Ammon's horn (tissue), 1 donor: Measurements from ENCODE around the gene IL17B.

Experiments used
- DNase-seq: peaks from one replicate; pipeline ENCODE4 v3.0.0-alpha.2; 2016; ENCODE audit warnings: low spot score

Gene IL17B

DNA sequence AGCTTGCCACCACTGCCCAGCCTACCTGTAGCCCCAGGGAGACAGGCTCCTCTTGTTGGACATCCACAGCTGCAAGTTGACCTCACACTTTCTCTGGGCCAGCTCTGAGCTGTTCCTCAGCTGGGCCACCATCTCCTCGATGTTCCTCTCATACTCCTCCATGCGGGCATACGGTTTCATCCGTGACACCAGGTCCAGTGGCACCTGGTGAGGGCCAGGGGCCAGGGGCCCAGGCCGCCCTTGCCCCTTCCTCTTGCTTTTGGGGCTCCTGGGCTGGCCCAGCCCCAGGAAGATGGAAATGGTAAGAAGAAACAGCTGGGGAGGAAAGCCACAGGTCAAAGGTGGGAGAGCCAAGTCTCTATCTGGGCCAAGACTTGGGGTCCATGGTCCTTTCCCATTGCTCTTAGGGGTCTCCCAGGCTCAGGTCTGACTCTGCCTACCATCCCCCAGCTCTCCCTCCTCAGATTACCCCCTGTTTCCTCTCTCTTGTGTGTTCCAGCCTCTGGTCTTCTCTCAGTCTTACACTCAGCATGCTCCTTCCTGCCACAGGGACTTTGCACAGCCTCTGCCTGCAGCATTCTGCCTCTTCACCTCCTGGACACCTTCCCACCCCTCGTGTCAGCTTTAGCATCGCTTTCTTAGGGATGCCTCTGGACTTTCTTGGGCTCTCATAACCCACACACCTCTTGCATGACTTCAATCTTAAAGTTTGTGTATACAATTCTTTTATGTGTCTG lies 2.2 kb downstream of the IL17B start:
- DNase-seq = no peak

DNA sequence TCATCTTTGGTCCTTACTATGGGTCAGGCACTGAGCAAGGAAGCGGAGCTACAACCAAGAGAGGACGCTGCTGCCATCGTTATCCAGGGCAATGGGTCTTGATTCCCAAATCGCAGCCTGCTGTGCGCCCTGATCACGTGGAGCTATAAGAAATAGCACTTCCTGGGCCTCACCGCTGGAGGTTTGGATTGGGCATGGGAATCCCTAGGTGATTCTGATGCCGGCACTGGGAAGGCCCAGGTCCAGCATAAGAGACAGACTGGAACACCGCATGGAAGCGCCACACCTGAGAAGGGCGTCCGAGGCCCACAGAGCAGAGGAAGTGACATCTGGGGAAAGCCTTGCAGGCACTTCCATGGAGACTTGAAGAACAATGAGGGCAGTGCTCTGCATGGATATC lies 3.0 kb downstream of the IL17B start:
- no peak for DNase-seq

DNA sequence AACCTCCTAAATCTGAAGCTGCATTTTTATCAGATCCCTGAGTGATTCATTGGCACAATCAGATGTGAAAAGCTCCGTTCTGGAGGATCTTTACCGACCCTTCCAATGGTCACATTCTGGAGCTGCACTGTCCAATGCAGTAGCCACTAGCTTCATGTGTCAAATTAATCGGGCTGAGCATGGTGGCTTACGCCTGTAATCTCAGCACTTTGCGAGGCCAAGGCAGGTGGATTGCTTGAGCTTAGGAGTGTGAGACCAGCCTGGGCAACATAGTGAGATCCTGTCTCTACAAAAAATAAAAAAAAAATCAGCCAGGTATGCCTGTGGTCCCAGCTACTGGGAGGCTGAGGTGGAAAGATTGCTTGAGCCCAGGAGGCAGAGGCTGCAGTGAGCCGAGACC lies 3.7 kb downstream of the IL17B start:
- DNase-seq = no peak

DNA sequence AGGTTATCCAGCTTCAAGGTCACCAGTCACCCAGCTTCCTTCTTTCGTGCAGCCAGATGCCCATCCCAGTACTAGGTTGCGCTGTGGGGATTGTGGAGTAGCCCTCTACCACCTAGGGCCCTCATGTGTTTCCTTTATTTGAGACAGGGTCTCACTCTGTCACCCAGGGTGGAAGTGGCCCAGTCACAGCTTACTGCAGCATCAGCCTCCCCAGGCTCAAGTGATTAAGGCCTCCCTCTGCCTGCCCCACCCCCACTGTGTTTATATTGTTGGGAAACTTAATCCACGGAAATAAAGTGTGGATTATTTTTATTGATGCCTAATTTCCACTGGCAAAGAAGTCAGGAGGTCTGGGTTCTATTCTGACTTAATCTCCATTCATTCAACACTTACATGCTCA lies 4.3 kb downstream of the IL17B start:
- no peak for DNase-seq

DNA sequence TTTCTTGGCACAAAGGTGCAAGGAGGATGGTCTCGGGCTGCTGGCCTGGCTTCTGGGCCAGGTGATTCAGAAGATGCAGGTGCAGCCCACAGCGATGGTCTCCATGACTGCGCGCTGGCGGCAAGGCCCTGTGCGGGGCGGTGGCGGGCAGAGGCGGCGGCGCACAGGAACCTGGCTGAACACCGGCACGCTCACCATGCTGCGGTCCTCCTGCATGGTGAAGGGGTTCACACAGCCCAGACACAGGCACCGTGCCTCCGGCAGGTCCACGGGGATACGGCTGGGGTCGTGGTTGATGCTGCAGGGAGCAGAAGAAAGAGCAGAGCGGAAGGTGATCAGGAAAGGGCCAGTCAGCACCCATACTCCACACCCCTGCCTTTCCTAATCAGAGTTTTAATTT lies 4.8 kb downstream of the IL17B start:
- DNase-seq = no peak

DNA sequence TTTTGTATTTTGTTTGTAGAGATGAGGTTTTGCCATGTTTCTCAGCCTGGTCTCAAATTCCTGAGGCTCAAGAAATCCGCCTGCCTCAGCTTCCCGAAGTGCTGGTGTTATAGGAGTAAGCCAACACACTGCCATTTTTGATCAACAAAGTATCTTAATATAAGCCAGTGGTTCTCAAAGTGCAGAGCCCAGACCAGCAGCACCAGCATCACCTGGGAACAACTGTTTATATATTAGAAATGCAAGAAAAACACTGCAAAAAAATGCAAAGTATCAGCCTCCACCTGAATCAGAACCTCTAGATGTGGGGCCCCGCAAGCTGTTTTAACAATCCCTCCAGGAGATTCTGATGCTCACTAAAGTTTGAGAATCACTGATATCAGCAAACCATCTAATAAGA lies 6.2 kb downstream of the IL17B start:
- no peak for DNase-seq

DNA sequence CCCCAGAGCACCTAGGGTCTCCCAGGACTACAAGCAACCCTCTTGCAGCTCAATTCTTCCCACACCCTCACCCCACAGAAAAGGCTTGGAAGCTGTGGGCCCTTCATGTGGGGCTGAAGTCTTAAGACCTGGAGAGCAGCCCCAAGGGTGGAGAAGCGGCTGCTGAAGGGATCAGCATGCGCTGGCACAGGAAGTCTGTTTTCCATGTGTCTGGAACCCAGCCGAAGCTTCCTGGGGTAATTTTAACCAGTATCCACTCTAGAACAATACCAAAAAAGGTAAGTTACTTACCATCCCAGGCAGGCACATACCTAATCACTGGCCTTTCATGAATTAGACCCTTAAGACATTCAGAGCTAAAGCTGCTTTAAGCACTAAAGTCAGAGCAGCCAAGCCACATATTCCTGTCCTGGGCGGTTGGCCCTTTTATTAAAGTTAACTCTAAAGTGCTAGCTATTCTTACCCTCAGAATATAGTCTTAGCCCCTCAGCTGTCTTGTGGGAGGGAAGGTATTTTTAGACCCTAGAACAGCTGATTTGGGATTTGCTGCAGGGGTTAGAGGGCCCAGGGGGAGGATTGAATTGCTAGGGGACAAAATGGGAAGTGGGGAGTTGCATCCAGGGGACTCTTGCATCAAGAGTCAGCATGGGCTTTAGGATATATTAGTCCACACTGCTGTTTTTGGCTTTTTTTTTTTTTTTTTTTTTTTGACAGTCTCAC lies 6.9 kb downstream of the IL17B start:
- no peak for DNase-seq

DNA sequence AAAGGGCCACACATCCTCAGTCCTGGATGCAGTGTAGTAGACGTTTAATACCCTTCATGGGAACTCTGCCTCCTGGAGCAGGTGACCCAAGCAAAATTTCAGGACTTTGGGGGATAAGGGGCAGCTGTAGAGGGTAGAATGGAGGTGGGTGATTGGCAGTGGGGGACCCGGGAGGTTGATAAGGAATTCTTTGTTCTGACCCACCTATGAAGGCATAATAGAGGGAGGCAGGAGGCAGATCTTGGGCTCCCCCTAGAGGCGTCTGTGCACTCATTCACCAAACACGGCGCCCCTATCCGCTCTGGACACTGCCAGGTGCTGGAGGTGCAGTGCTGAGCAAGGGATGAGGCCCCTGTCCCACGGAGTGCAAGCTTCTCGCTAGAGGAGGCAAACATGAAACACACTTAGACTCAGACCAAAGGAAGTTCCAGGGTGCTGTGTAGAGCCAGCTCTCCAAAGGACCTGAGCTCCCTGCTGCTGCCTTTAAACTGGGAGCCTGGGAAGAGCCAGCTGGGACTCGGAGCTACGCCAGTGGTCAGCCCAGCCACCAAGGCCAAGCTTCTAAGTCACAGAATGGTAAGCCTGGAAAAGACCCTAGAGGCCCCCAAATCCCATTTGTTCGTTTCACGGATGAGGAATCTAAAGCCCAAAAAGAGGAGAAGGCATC lies 7.7 kb downstream of the IL17B start:
- peak; percentile 61 for DNase-seq

DNA sequence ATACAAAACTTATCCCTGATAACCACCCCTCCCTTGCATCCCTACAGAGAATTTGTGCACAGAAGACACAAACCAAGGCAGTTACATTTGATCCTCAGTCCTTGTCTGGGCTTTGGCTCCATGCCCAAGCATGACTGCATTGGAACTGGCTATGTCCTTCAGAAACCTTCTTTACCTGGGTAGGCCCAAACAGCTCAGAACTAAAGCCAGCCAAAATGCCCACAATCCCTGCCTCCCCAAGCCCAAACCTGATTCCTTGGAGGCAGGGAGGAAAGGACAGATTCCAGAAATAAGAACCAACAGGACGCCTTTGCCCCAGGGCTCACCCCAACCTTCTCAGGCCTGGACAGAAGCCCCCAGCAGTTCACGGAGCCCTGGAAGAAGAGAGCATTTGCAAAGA lies 8.2 kb downstream of the IL17B start:
- DNase-seq = no peak

DNA sequence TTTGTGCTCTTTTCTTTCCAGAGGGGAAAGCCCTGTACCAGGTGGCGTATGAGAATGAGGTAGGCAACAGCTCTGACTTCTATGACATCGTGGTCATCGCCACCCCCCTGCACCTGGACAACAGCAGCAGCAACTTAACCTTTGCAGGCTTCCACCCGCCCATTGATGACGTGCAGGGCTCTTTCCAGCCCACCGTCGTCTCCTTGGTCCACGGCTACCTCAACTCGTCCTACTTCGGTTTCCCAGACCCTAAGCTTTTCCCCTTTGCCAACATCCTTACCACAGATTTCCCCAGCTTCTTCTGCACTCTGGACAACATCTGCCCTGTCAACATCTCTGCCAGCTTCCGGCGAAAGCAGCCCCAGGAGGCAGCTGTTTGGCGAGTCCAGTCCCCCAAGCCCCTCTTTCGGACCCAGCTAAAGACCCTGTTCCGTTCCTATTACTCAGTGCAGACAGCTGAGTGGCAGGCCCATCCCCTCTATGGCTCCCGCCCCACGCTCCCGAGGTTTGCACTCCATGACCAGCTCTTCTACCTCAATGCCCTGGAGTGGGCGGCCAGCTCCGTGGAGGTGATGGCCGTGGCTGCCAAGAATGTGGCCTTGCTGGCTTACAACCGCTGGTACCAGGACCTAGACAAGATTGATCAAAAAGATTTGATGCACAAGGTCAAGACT lies 11.0 kb downstream of the IL17B start:
- DNase-seq = no peak

DNA sequence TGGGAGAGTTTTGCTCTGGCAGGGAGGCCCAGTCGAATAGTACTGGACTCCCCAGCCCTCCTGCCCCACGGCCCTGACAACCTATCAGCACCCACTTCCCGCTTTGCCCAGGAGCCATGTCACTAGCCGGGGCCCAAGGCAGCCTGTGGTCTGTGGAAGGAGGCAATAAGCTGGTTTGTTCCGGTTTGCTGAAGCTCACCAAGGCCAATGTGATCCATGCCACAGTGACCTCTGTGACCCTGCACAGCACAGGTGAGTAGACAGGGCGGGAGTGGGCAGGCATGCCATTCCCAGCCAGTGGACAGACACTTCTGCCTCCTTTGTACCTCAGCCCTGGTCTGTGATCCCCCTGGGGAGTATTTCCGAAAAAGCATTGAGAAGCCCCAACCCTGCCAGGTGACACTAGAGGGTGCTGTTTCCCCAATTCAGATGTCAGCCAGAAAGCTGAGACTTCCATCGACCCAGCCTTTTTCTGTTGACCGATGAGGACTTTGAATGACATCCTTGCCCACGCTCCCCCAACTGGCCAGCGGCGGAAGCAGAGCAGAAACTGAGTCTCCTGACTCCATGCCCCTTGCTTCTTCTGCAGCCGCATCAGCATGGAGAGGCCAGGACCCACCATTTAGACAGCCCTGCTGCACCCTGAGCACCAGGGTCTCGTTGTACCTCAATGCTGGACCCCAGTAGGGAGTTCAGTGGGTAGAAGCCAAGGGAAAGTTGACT lies 11.7 kb downstream of the IL17B start:
- peak; percentile 73 for DNase-seq

DNA sequence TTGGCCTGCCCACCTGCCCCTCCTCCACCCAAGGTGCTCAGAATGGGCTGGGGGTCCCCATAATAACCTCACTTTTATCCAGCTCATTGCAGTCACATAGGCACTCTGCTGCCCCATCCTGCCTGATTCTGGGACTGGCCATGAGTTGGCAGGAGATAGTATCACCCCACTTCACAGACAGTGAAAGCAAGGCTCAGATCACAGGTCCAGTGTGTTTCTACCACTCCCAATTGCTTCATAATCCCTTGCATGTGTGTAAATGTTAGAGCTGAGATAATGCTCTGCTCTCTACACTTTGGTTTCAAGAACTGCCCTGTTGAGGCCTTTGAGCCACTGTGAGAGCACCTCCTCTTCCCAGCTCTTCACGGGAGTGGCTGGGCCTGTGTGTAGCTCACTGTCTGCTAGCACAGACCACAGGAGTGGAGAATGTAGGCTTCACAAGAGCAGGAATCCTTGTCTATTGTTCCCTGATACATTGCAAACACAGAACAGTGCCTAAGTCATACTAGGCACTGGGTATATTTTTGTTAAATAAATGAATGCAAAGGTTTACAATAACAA lies 12.8 kb downstream of the IL17B start:
- no peak for DNase-seq

DNA sequence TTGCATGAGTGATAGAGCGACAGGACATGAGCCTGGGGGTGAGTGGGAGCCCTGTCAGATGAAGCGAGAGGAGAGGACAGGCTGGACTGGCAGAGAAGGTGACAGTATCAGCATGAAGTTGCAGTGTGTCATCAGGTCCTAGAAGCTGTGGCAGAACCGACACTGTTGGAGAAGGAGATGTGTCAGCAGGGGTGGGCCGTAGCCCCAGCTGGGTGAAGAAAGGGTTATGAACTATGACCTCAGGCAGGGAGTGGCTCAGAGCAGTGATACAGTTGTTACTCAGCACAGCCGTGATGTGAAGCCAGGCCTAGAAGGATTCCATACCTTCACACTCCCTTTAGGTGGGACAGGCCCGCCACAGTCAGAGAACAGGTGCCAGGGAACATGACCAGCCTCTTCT lies 13.7 kb downstream of the IL17B start:
- DNase-seq = no peak

DNA sequence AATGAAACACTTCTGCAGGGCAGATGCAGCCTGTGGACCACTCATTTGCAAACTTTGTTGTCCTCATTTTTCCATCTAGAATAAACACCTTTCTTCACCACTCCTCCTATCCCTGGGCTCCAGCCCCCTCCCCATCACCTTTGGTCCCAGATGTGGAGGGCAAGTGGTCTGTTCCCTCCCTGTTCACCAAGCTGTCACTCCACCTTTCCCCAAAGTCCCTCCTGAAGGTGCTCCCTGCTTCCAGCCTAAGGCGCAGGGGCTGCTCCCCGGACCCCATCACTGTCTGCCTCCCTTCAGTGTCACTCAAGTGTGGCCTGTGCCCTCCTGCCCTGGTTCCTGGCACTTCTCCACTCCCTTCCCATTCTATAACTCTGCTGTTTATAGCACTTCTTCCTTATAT lies 14.4 kb downstream of the IL17B start:
- DNase-seq = no peak

DNA sequence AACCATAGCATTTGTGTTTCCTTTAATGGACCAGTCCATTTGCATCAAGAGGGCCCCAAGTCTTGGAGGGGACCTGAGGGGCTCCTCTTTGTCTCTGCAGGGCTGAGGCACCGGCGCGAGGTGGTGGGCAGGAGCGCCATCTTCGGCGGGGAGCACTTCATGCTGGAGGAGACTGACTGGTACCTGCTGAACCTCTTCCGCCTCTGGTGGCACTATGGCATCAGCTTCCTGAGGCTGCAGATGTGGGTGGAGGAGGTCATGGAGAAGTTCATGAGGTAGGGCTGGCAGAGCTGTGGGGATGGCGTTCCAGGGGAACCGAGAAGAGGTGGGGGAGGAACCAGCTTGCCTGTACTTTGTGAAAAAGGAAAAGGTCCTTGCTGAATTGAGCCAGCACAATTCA lies 15.2 kb downstream of the IL17B start:
- no peak for DNase-seq

DNA sequence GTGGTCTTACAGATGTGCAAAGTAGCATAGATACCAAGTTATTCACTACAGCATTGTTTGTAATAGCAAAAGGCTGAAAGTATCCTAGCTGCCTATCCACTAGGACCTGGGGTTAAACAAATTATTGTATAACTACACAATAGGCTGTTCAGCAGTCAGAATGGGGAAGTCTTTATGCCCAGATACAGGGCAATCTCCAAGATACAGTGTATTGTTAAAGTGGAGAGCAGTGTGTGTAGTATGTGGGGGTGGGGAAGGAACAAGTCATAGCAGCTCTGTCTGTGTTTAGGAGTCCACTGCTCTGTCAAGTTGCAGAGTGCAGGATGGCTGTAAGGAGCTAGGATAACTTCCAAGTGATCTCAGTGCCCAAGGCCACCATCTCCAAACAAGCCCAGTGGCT lies 15.7 kb downstream of the IL17B start:
- DNase-seq = no peak

DNA sequence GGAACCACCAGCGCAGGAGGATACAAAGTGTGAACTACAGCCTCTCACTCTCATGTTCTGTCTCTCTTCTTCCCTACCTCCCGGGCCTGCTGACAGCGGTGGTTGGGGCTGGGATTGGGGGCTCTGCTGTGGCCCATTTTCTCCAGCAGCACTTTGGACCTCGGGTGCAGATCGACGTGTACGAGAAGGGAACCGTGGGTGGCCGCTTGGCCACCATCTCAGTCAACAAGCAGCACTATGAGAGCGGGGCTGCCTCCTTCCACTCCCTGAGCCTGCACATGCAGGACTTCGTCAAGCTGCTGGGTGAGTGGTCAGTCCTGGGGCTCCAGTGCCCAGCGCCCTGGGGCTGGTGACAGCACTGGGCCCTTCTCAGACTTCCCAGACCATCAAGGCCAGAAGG lies 16.6 kb downstream of the IL17B start:
- DNase-seq = no peak

DNA sequence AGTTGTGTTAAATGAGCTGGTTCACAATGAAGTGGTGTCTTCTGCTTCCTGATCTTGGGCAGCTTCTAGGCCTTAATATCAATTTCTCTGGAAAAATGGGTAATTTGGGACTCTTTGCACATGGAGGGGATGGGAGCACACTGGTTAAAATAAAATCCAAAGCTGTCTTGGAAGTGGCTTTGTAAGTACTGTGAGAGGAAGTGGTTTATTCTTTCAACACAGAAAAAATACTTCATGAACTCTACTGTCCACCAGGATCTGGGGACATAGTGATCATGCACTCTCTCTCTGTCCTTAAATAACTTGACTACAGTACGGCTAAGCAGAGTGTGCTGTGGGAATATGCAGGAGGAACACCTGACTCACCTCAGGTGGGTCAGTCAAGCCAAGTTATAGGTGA lies 18.8 kb downstream of the IL17B start:
- no peak for DNase-seq

DNA sequence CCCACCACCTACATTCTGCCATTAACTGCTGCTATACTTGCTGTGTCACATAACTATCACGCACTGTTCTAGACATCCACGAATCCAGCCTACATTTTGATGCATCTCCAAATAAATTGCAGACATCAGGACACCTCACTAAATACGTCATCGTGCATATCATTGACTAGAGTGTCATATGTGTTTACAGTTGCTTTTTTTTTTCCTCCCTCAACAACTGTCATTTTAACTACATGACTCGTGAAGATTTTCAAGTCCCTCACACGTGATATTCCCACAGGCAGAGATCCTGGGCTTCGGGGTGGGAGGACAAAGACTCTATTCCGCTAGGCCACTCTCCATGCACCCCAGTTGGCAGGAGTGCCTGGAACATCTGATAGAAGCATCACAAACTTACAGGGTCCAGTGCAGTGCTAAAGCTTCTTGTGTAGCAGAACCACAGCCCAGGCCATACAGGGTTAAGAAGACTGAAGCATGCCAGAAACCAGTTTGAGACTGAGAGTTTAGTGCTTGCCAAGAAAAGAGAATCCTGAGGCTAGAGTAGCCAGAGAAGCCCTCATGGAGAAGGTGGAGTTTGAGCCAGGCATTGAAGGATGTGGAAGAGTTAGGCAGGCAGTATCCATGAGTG lies 20.1 kb downstream of the IL17B start:
- DNase-seq = no peak

DNA sequence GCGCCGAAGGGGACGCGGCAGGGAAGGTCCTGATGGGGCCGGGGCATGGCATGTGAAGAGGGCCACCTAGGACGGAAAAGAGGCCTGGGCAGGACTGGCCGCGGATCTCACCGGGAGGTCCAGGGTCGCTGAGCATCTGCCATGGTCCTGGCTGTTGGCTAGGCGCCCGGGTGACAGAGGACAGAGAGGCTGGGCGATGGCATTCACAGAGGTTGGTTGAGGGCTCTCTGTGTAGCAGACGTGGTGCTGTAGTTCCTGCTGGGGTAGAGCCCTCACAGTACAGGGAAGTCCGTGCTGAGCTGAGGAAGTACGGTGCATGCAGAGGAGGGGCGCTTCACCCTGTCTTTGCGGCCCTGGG lies 20.8 kb downstream of the IL17B start:
- peak; percentile 65 for DNase-seq
